Mesenchymal stem cell (in vitro differentiated cells and primary cell): ENCODE measurements around the gene PICK1.

Experiments used
- DNase-seq: peaks from one replicate; pipeline ENCODE4 v3.0.0-alpha.2; 2013
- H2AFZ ChIP-seq: one replicate; pipeline ENCODE4 v1.6.1; 2013; ENCODE audit warnings: low read depth, mild to moderate bottlenecking, control low read depth, inconsistent platforms, low read length, moderate library complexity
- H2AK5ac ChIP-seq: 2 replicates; pipeline ENCODE4 v1.6.1; 2013; ENCODE audit warnings: low read length, moderate library complexity, mild to moderate bottlenecking, inconsistent platforms; ENCODE audit not compliant: severe bottlenecking
- H2BK120ac ChIP-seq: one replicate; pipeline ENCODE4 v1.6.1; 2013; ENCODE audit warnings: low read depth, mild to moderate bottlenecking, inconsistent platforms, low read length, moderate library complexity
- H2BK12ac ChIP-seq, 2 experiments: one replicate each; pipeline ENCODE4 v1.6.1; 2013; ENCODE audit warnings: inconsistent platforms in 2 of 2, low read length in 2 of 2, mild to moderate bottlenecking in 2 of 2, moderate library complexity in 2 of 2, control low read depth in 1 of 2
- H2BK15ac ChIP-seq: one replicate; pipeline ENCODE4 v1.6.1; 2013; ENCODE audit warnings: mild to moderate bottlenecking, low read depth, inconsistent platforms; ENCODE audit not compliant: poor library complexity, severe bottlenecking
- H2BK5ac ChIP-seq: 2 replicates; pipeline ENCODE4 v1.6.1; 2013; ENCODE audit warnings: low read depth, mild to moderate bottlenecking, low read length, control low read depth, inconsistent platforms; ENCODE audit not compliant: poor library complexity, severe bottlenecking
- H3K14ac ChIP-seq, 2 experiments: one replicate each; pipeline ENCODE4 v1.6.1; 2013; ENCODE audit warnings: inconsistent platforms in 2 of 2, low read length in 2 of 2, control low read depth in 1 of 2, mild to moderate bottlenecking in 1 of 2, moderate library complexity in 1 of 2
- H3K18ac ChIP-seq, 2 experiments: one replicate each; pipeline ENCODE4 v1.6.1; 2013; ENCODE audit warnings: inconsistent platforms in 2 of 2, low read length in 2 of 2, control low read depth in 1 of 2, low read depth in 1 of 2, mild to moderate bottlenecking in 1 of 2
- H3K23ac ChIP-seq, 2 experiments: one replicate each; pipeline ENCODE4 v1.6.1; 2013; ENCODE audit warnings: inconsistent platforms in 2 of 2, low read length in 2 of 2, mild to moderate bottlenecking in 2 of 2, moderate library complexity in 2 of 2, control low read depth in 1 of 2
- H3K27ac ChIP-seq: 2 replicates; pipeline ENCODE4 v1.5.1; 2013; ENCODE audit warnings: mild to moderate bottlenecking, moderate library complexity, low read length, control low read depth, inconsistent platforms; ENCODE audit not compliant: poor library complexity, severe bottlenecking
- H3K27me3 ChIP-seq, 2 experiments: 2 replicates each; pipeline versions ENCODE4 v1.6.1 to v1.7.0; 2013; ENCODE audit warnings: low read length in 2 of 2, mild to moderate bottlenecking in 2 of 2, moderate library complexity in 2 of 2, control low read depth in 1 of 2, inconsistent platforms in 1 of 2; ENCODE audit not compliant: control insufficient read depth in 1 of 2, insufficient read depth in 1 of 2
- H3K36me3 ChIP-seq, 2 experiments: 2 replicates each; pipeline versions ENCODE4 v1.6.1 to v1.7.0; 2013; ENCODE audit warnings: low read length in 2 of 2, control low read depth in 1 of 2, inconsistent platforms in 1 of 2, low read depth in 1 of 2, mild to moderate bottlenecking in 1 of 2; ENCODE audit not compliant: insufficient read depth in 2 of 2, control insufficient read depth in 1 of 2
- H3K4ac ChIP-seq, 2 experiments: one replicate each; pipeline ENCODE4 v1.6.1; 2013; ENCODE audit warnings: inconsistent platforms in 2 of 2, low read length in 2 of 2, mild to moderate bottlenecking in 2 of 2, moderate library complexity in 2 of 2, control low read depth in 1 of 2, low read depth in 1 of 2
- H3K4me1 ChIP-seq: 2 replicates; pipeline ENCODE4 v1.6.1; 2013; ENCODE audit warnings: low read depth, low read length, control low read depth; ENCODE audit not compliant: control insufficient read depth, insufficient read depth
- H3K4me2 ChIP-seq: 2 replicates; pipeline ENCODE4 v1.6.1; 2013; ENCODE audit warnings: low read length, mild to moderate bottlenecking, inconsistent platforms; ENCODE audit not compliant: poor library complexity, severe bottlenecking
- H3K4me3 ChIP-seq, 2 experiments: 2 replicates each; pipeline versions ENCODE4 v1.5.1 to v1.7.0; 2013; ENCODE audit warnings: low read length in 2 of 2, mild to moderate bottlenecking in 2 of 2, control low read depth in 1 of 2, low read depth in 1 of 2; ENCODE audit not compliant: insufficient read depth in 1 of 2
- H3K79me1 ChIP-seq: replicated peaks from 2 replicates; pipeline ENCODE4 v1.6.1; 2013; ENCODE audit warnings: mild to moderate bottlenecking, control low read depth, low read length, inconsistent platforms; ENCODE audit not compliant: poor library complexity, severe bottlenecking
- H3K9ac ChIP-seq: 2 replicates; pipeline ENCODE4 v1.7.0; 2013; ENCODE audit warnings: mild to moderate bottlenecking, low read length, moderate library complexity
- H3K9me3 ChIP-seq: 2 replicates; pipeline ENCODE4 v1.7.0; 2013; ENCODE audit warnings: mild to moderate bottlenecking, low read length; ENCODE audit not compliant: control insufficient read depth
- H4K8ac ChIP-seq: one replicate; pipeline ENCODE4 v1.6.1; 2013; ENCODE audit warnings: inconsistent platforms, mild to moderate bottlenecking, low read length, moderate library complexity
- H4K91ac ChIP-seq: one replicate; pipeline ENCODE4 v1.6.1; 2013; ENCODE audit warnings: mild to moderate bottlenecking, low read length, inconsistent platforms
- WGBS: methylation state at CpG from one replicate; pipeline ENCODE4 v1.1.7; 2013; ENCODE audit warnings: mixed read lengths; 5-methylcytosine and 5-hydroxymethylcytosine counted together

PICK1 gene

DNA sequence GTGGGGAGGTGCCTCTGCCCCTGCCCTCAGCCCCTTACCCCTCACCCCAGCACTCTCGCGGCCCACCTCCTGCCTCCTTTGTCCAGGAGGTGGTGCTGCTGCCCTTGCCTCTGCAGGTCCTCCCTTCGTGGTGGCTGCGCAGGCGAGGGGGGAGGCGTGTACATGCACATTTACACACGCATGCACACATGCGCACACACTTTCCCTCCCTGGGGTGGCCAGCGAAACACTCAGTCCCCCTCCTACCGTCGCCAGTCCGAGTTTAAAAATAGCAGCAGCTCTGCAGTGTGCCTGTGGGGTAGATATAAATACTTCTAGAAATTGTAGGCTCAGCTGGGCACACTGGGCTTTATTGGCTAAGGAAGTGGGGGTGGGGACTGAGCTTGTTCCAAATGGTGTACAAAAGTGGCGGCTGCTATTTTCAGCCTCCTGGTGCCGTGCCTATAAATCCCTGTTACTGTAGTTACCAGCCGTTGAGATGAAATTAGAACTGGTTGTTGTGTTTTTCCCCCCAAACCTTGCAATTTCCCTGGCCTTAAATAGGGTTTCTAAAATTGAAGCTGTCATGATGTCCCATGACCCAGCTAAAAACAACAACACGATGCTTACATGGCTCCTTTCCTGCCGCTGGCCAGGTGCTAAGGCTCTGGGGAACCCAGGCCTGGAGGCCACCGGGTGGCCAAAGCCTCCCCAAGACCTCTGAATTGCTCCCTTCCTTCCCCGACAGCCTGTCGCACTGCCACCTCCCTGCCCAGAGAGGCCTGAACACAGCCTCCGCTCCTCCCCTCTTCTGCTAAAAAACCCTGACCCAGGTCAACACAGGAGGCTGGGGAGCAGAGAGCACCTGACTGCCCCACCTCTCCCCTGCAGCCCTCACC lies 12.4 kb downstream of the PICK1 start:
- H3K4ac ChIP-seq: no peak overlapping the region
- WGBS: 87% methylated on average over 21 of the region's 21 CpGs

GRCh38 chr22:38070250-38070921 lies 13.2 kb downstream of the PICK1 start:
- no peak overlapping the region for H2BK120ac ChIP-seq
- WGBS: 96% methylated on average over 10 of the region's 11 CpGs
- H2BK15ac ChIP-seq: no peak overlapping the region
- H3K4me1 ChIP-seq: no peaks in the 10 kb centered on the region
- no peak overlapping the region for H2AFZ ChIP-seq
- no peak overlapping the region for H3K27ac ChIP-seq
- H2BK5ac ChIP-seq: no peak overlapping the region
- H4K91ac ChIP-seq: no peak overlapping the region
- H3K4me3 ChIP-seq: no peak overlapping the region
- H2BK12ac ChIP-seq: no peak overlapping the region
- no peak overlapping the region for H3K18ac ChIP-seq
- no peak overlapping the region for H3K4me2 ChIP-seq
- no peaks in the 10 kb centered on the region for H3K9me3 ChIP-seq
- no peak overlapping the region for H3K9ac ChIP-seq
- no peaks in the 10 kb centered on the region for H3K79me1 ChIP-seq
- no peak for DNase-seq
- H3K36me3 ChIP-seq: peaks cover 4 to 97% of the 10 kb centered on the region in 2 experiments
- no peaks in the 10 kb centered on the region for H3K27me3 ChIP-seq
- no peak overlapping the region for H4K8ac ChIP-seq
- no peak overlapping the region for H3K4ac ChIP-seq
- H3K14ac ChIP-seq: no peak overlapping the region
- H2AK5ac ChIP-seq: no peak overlapping the region
- no peak overlapping the region for H3K23ac ChIP-seq

More for the DNA sequence above, 12.4 kb downstream of the PICK1 start:
- H3K4me1 ChIP-seq: no peaks in the 10 kb centered on the region
- H3K79me1 ChIP-seq: no peaks in the 10 kb centered on the region
- H3K9ac ChIP-seq: no peak overlapping the region
- DNase-seq: peak; percentile 19
- H3K23ac ChIP-seq: no peak overlapping the region
- no peak overlapping the region for H2BK15ac ChIP-seq
- H3K9me3 ChIP-seq: no peaks in the 10 kb centered on the region
- H2AFZ ChIP-seq: no peak overlapping the region
- H2BK120ac ChIP-seq: no peak overlapping the region
- no peak overlapping the region for H3K4me2 ChIP-seq
- H3K18ac ChIP-seq: no peak overlapping the region
- no peak overlapping the region for H3K14ac ChIP-seq
- H3K4me3 ChIP-seq: no peak overlapping the region
- H2BK12ac ChIP-seq: no peak overlapping the region
- H3K27ac ChIP-seq: no peak overlapping the region
- H4K8ac ChIP-seq: no peak overlapping the region
- no peak overlapping the region for H4K91ac ChIP-seq
- H3K36me3 ChIP-seq: peaks cover 12 to 97% of the 10 kb centered on the region in 2 experiments
- no peaks in the 10 kb centered on the region for H3K27me3 ChIP-seq
- H2AK5ac ChIP-seq: no peak overlapping the region
- H2BK5ac ChIP-seq: no peak overlapping the region

DNA sequence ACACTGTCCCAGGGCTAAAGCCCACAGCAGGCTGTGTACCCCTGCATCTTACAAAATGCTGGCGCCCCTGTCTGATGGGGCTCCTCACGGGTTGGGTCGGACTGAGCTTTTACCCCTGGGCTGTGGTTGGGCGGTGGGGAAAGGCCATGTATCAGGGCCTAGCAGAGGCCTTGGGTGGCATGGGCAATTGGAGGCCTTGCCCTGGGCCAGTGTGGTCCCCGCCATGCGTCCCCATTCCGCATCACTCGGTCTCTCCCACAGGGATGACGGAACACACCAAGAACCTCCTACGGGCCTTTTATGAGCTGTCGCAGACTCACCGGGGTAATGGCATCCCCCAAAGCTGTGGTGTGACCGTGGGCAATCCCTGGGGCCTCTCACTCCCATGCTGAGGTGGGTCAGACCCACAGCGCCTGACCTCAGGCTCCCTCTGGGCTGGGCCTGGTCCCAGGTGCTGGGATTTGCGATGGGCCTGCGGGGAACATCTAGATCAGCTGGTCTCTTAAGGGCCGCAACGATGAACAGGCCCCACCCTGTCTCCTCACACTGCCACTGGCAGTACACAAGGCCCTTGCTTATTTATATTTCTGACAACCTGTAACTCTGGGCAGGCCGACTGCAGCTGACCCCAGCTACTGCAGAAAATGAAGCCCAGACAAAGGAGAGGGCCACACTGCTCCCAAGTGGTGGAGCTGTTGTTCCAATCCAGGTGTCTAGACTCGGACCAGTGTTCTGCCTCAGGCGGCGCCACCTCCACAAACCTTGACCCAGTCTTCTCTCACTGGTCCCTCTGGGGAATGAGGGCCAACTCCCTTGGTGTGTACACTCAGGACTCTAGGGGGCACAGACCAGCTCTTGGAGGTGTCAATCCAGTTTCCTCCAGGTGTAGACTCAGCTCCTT lies 14.5 kb downstream of the PICK1 start:
- no peak overlapping the region for H3K14ac ChIP-seq
- H4K91ac ChIP-seq: no peak overlapping the region
- H4K8ac ChIP-seq: no peak overlapping the region
- WGBS: 96% methylated on average over 22 of the region's 22 CpGs
- H2AK5ac ChIP-seq: no peak overlapping the region
- H3K9ac ChIP-seq: no peak overlapping the region
- H3K9me3 ChIP-seq: no peaks in the 10 kb centered on the region
- no peak for DNase-seq
- no peak overlapping the region for H3K4me2 ChIP-seq
- H2AFZ ChIP-seq: no peak overlapping the region
- H3K18ac ChIP-seq: no peak overlapping the region
- H3K4me3 ChIP-seq: no peak overlapping the region
- H3K27me3 ChIP-seq: no peaks in the 10 kb centered on the region
- no peaks in the 10 kb centered on the region for H3K4me1 ChIP-seq
- no peaks in the 10 kb centered on the region for H3K79me1 ChIP-seq
- no peak overlapping the region for H3K27ac ChIP-seq
- peaks cover 0 to 95% of the 10 kb centered on the region in 2 experiments for H3K36me3 ChIP-seq
- no peak overlapping the region for H2BK120ac ChIP-seq
- H2BK15ac ChIP-seq: no peak overlapping the region
- no peak overlapping the region for H3K4ac ChIP-seq
- no peak overlapping the region for H2BK12ac ChIP-seq
- no peak overlapping the region for H3K23ac ChIP-seq
- no peak overlapping the region for H2BK5ac ChIP-seq
